ENCODE data around the gene PTGR3. TPM values are rescaled to one million over a fixed set of nuclear protein-coding genes. Genes with fewer than 3 reads are reported as not detected.

PTGR3 gene
- total and polyA plus RNA-seq, 8 donors = 9.9 to 45.5 (median 15.7) TPM

GRCh38 chr18:75248426-75249174 lies 39.7 kb upstream of the PTGR3 start:
- intact Hi-C loops (cut with DNase I; ENCODE audit: low total_unique reads) = no loop called here
- no peak for DNase-seq
- peak overlapping the region; percentile 5 to 84 (median 83) for H3K27ac ChIP-seq
- no peaks in the 10 kb centered on the region for H3K36me3 ChIP-seq
- H3K9me3 ChIP-seq = no peaks in the 10 kb centered on the region
- TF ChIP-seq POLR2A (IDR thresholded peaks at IDR 0.05) (no peak), POLR2AphosphoS5 (IDR thresholded peaks at IDR 0.05) (no peak), EP300 (IDR thresholded peaks at IDR 0.05) (no peak), CTCF (IDR thresholded peaks at IDR 0.05) (no peak)
- H3K4me3 ChIP-seq = peak overlapping the region; percentile 32 to 38 (median 36)
- H3K27me3 ChIP-seq = no peaks in the 10 kb centered on the region
- H3K4me1 ChIP-seq = peaks cover 18 to 86% (median 49%) of the 10 kb centered on the region in 4 donors
- WGBS, 5 donors = 68 to 82% (median 76%) methylated on average over 20 of the region's 20 CpGs

- WGBS, 5 donors = 21 to 23% (median 23%) methylated on average over 8 of the region's 8 CpGs
- Histone ChIP-seq H3K27me3 (no peaks in the 10 kb centered on the region), H3K9me3 (no peaks in the 10 kb centered on the region), H3K36me3 (no peaks in the 10 kb centered on the region), H3K27ac (peak overlapping the region in 4 of 5 donors; percentile 71 to 84 (median 84)), H3K4me1 (peaks cover 14 to 78% (median 45%) of the 10 kb centered on the region in 4 donors), H3K4me3 (peak overlapping the region; percentile 32 to 38 (median 36))
- no peak for TF ChIP-seq CTCF (IDR thresholded peaks at IDR 0.05)
- no peak for TF ChIP-seq POLR2AphosphoS5 (IDR thresholded peaks at IDR 0.05)
- no peak for TF ChIP-seq POLR2A (IDR thresholded peaks at IDR 0.05)
- TF ChIP-seq EP300 (IDR thresholded peaks at IDR 0.05) = no peak
- intact Hi-C loops (cut with DNase I; ENCODE audit: low total_unique reads) = no loop called here
- DNase-seq = peak in 1 of 2 donors; percentile 78
These were observed 38.9 kb upstream of the PTGR3 start for GRCh38 chr18:75247611-75248421.

- no peaks in the 10 kb centered on the region for H3K9me3 ChIP-seq
- H3K4me3 ChIP-seq = peak overlapping the region; percentile 32 to 38 (median 36)
These were observed 38.0 kb upstream of the PTGR3 start for GRCh38 chr18:75246721-75247610.

More at GRCh38 chr18:75246721-75247610, 38.0 kb upstream of the PTGR3 start:
- TF ChIP-seq POLR2AphosphoS5 (IDR thresholded peaks at IDR 0.05) (no peak), CTCF (IDR thresholded peaks at IDR 0.05) (no peak), POLR2A (IDR thresholded peaks at IDR 0.05) (no peak), EP300 (IDR thresholded peaks at IDR 0.05) (no peak)
- peak in 1 of 2 donors; percentile 36 for DNase-seq
- WGBS, 5 donors = 44 to 71% (median 59%) methylated on average over 10 of the region's 10 CpGs
- Histone ChIP-seq H3K4me1 (peaks cover 11 to 70% (median 42%) of the 10 kb centered on the region in 4 donors), H3K36me3 (no peaks in the 10 kb centered on the region), H3K27ac (peak overlapping the region; percentile 30 to 84 (median 83)), H3K27me3 (no peaks in the 10 kb centered on the region)
- intact Hi-C loops (cut with DNase I; ENCODE audit: low total_unique reads) = no loop called here
